CD14-positive monocyte (primary cell): ENCODE results near the gene API5. TPM values are rescaled to one million over a fixed set of nuclear protein-coding genes. Genes with fewer than 3 reads are reported as not detected.

Source experiments
- DNase-seq, 3 donors: peaks; one replicate each; pipeline ENCODE4 v3.0.0-alpha.2; 2011 to 2022
- H2AFZ ChIP-seq: 2 replicates; pipeline ENCODE4 v1.6.0; 2012; ENCODE audit warnings: mild to moderate bottlenecking, low read depth, low read length, inconsistent platforms; ENCODE audit not compliant: insufficient read depth, poor library complexity, severe bottlenecking
- H3K27ac ChIP-seq, 2 donors: 1 replicate in 1 of 2; 2 replicates in 1 of 2; pipeline ENCODE4 v1.5.1; 2012 to 2013; ENCODE audit warnings: low read length in 2 of 2, control low read depth in 1 of 2, inconsistent platforms in 1 of 2, low read depth in 1 of 2, mild to moderate bottlenecking in 1 of 2
- H3K27me3 ChIP-seq, 2 donors: one replicate each; pipeline versions ENCODE4 v1.6.0 to v1.6.1; 2011 to 2013; ENCODE audit warnings: low read length in 2 of 2; ENCODE audit not compliant: control insufficient read depth in 2 of 2, insufficient read depth in 2 of 2
- H3K36me3 ChIP-seq, 2 donors: replicated peaks in 1 of 2; 1 replicate in 1 of 2; 2 replicates in 1 of 2; pipeline versions ENCODE4 v1.5.1 to v1.6.1; 2012 to 2013; ENCODE audit warnings: low read length in 2 of 2, control low read depth in 1 of 2, inconsistent platforms in 1 of 2, mild to moderate bottlenecking in 1 of 2; ENCODE audit not compliant: insufficient read depth in 2 of 2, control insufficient read depth in 1 of 2
- H3K4me1 ChIP-seq, 2 donors: 1 replicate in 1 of 2; 2 replicates in 1 of 2; pipeline versions ENCODE4 v1.5.1 to v1.6.1; 2012 to 2013; ENCODE audit warnings: low read length in 2 of 2, control low read depth in 1 of 2, inconsistent platforms in 1 of 2, mild to moderate bottlenecking in 1 of 2, moderate library complexity in 1 of 2; ENCODE audit not compliant: insufficient read depth in 2 of 2, control insufficient read depth in 1 of 2
- H3K4me2 ChIP-seq: replicated peaks from 2 replicates; pipeline ENCODE3; 2012; ENCODE audit warnings: low read length, moderate library complexity, mild to moderate bottlenecking; ENCODE audit not compliant: poor library complexity, severe bottlenecking; ENCODE audit errors: extremely low read depth
- H3K4me3 ChIP-seq, 3 experiments: fragments of 200-600 bp in 1 of 3; sonication (generic) in 1 of 3; replicated peaks in 1 of 3; 1 replicate in 2 of 3; 2 replicates in 1 of 3; pipeline ENCODE4 v1.5.1; 2011 to 2013; ENCODE audit warnings: low read length in 3 of 3, mild to moderate bottlenecking in 3 of 3, control low read depth in 2 of 3, low read depth in 2 of 3, inconsistent platforms in 1 of 3, moderate library complexity in 1 of 3
- H3K79me2 ChIP-seq: 2 replicates; pipeline ENCODE4 v1.6.0; 2012; ENCODE audit warnings: mild to moderate bottlenecking, control low read depth, inconsistent platforms, low read length, moderate library complexity; ENCODE audit not compliant: insufficient read depth
- H3K9ac ChIP-seq: 2 replicates; pipeline ENCODE4 v1.6.0; 2017; ENCODE audit warnings: low read length, mild to moderate bottlenecking; ENCODE audit not compliant: insufficient read depth, poor library complexity, severe bottlenecking
- H3K9me3 ChIP-seq, 2 donors: replicated peaks in 1 of 2; 1 replicate in 1 of 2; 2 replicates in 1 of 2; pipeline versions ENCODE4 v1.5.1 to v1.6.1; 2012 to 2013; ENCODE audit warnings: low read length in 2 of 2, control low read depth in 1 of 2; ENCODE audit not compliant: control insufficient read depth in 1 of 2, insufficient read depth in 1 of 2
- H4K20me1 ChIP-seq: 2 replicates; pipeline ENCODE4 v1.6.0; 2012; ENCODE audit warnings: mild to moderate bottlenecking, low read length, control low read depth, moderate library complexity; ENCODE audit not compliant: insufficient read depth
- H3K27ac Mint-ChIP-seq, 7 donors: one replicate each; pipeline ENCODE4 v1.8.0; 2020; ENCODE audit warnings: mild to moderate bottlenecking in 7 of 7, mixed read lengths in 7 of 7, moderate library complexity in 6 of 7, inconsistent platforms in 2 of 7
- H3K27me3 Mint-ChIP-seq, 3 donors: one replicate each; pipeline ENCODE4 v1.8.0; 2021 to 2022; ENCODE audit warnings: low read depth in 3 of 3, mild to moderate bottlenecking in 3 of 3, mixed read lengths in 3 of 3, moderate library complexity in 3 of 3, inconsistent platforms in 1 of 3
- H3K36me3 Mint-ChIP-seq, 2 donors: one replicate each; pipeline ENCODE4 v1.8.0; 2020; ENCODE audit warnings: mixed read lengths in 2 of 2, inconsistent platforms in 1 of 2, mild to moderate bottlenecking in 1 of 2
- H3K4me1 Mint-ChIP-seq: one replicate; pipeline ENCODE4 v1.8.0; 2020; ENCODE audit warnings: mild to moderate bottlenecking, mixed read lengths
- H3K4me3 Mint-ChIP-seq, 2 donors: one replicate each; pipeline ENCODE4 v1.8.0; 2020; ENCODE audit warnings: mild to moderate bottlenecking in 2 of 2, mixed read lengths in 2 of 2, moderate library complexity in 1 of 2
- H3K9me3 Mint-ChIP-seq, 7 donors: one replicate each; pipeline ENCODE4 v1.8.0; 2020 to 2022; ENCODE audit warnings: mixed read lengths in 7 of 7, mild to moderate bottlenecking in 6 of 7, moderate library complexity in 6 of 7, inconsistent platforms in 2 of 7
- WGBS: methylation state at CpG from one replicate; pipeline ENCODE4 v1.1.5; 2013; ENCODE audit warnings: missing lambda C conversion rate; ENCODE audit not compliant: insufficient coverage; 5-methylcytosine and 5-hydroxymethylcytosine counted together
- intact Hi-C, 2 donors: fragments of 100-400 bp; cut with micrococcal nuclease; formaldehyde crosslinking; loops; one replicate each; pipeline versions ENCODE4 v1.15.0 to v1.15.1; 2023
- polyA plus RNA-seq, 3 donors: library from polyadenylated mRNA; depleted of rRNA in 1 of 3; unstranded in 2 of 3; stranded (reverse) in 1 of 3; fragments of 300-500 nt in 2 of 3; fragments of >200 nt in 1 of 3; fragmentation: Illumina TruSeq in 2 of 3; gene quantifications; 1 replicate in 2 of 3; 2 replicates in 1 of 3; pipeline ENCODE4 v1.2.3, GENCODE V29; 2012 to 2021
- TF ChIP-seq, protein P1 (sequence below): fragments of 200-600 bp; IDR thresholded peaks from one replicate; pipeline ENCODE4 v1.8.0; 2022; ENCODE audit warnings: antibody characterized with exemption, mild to moderate bottlenecking

The API5 gene
- polyA plus RNA-seq, 3 donors: 17.1 to 84.0 (median 65.9) TPM

DNA sequence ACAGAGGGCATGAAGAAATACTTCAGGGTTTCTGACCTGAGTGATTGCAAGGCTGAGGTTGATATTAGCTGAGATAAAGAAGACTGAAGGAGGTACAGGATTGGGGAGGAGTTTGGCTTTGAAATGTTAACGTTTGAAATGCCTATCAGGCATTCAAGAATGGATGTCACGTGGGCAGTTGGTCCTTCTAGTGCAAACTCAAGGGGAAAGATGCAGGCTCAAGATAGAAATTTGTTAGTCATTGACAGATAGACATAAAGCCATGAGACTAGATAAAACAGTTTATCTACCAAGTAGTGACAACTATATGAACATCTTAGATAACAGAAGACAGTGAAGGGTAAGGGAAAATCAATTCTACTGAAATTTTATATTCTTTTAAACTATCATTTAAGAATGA lies 70.0 kb downstream of the API5 start:
- no peak overlapping the region for H3K9ac ChIP-seq
- H3K4me3 Mint-ChIP-seq: no peak overlapping the region
- WGBS: 86% methylated on average over 1 of the region's 2 CpGs
- H3K27me3 ChIP-seq: no peaks in the 10 kb centered on the region
- intact Hi-C loops: no loop called here
- H3K9me3 Mint-ChIP-seq: no peaks in the 10 kb centered on the region
- H2AFZ ChIP-seq: no peak overlapping the region
- H3K79me2 ChIP-seq: peaks cover 14% of the 10 kb centered on the region
- H3K4me1 ChIP-seq: no peaks in the 10 kb centered on the region
- no peak overlapping the region for H3K27ac ChIP-seq
- peaks cover 40 to 49% of the 10 kb centered on the region in 2 donors for H3K36me3 Mint-ChIP-seq
- H3K4me3 ChIP-seq: no peak overlapping the region
- TF ChIP-seq, protein P1, sequence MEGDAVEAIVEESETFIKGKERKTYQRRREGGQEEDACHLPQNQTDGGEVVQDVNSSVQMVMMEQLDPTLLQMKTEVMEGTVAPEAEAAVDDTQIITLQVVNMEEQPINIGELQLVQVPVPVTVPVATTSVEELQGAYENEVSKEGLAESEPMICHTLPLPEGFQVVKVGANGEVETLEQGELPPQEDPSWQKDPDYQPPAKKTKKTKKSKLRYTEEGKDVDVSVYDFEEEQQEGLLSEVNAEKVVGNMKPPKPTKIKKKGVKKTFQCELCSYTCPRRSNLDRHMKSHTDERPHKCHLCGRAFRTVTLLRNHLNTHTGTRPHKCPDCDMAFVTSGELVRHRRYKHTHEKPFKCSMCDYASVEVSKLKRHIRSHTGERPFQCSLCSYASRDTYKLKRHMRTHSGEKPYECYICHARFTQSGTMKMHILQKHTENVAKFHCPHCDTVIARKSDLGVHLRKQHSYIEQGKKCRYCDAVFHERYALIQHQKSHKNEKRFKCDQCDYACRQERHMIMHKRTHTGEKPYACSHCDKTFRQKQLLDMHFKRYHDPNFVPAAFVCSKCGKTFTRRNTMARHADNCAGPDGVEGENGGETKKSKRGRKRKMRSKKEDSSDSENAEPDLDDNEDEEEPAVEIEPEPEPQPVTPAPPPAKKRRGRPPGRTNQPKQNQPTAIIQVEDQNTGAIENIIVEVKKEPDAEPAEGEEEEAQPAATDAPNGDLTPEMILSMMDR: no peak
- H3K4me2 ChIP-seq: no peak overlapping the region
- H3K9me3 ChIP-seq: no peaks in the 10 kb centered on the region
- no peaks in the 10 kb centered on the region for H3K4me1 Mint-ChIP-seq
- H3K36me3 ChIP-seq: peaks cover 32 to 82% of the 10 kb centered on the region in 2 donors
- peak overlapping the region in 1 of 7 donors; percentile 20 for H3K27ac Mint-ChIP-seq
- DNase-seq: no peak
- H4K20me1 ChIP-seq: peaks cover 28% of the 10 kb centered on the region
- peaks cover 0 to 2% (median 0%) of the 10 kb centered on the region in 3 donors for H3K27me3 Mint-ChIP-seq

DNA sequence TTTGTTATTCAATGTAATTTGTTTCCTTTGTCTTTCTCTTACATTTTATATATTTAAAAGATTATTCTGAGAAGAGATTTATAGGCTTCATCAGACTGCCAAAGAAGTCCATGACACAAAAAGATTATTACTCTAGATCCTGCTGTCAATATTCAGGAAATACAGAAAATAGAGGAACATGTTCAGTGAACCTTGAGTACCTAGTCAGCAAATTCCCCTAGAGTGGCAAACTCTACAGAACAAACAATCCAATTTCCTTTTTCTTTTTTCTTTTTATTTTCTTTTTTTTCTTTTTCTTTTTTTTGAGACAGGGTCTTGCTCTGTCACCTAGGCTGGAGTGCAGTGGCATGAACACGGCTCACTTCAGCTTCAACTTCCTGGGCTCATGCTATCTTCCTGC lies 70.8 kb downstream of the API5 start:
- 67% methylated on average over 1 of the region's 1 CpG for WGBS
- H4K20me1 ChIP-seq: peaks cover 29% of the 10 kb centered on the region
- no peaks in the 10 kb centered on the region for H3K9me3 ChIP-seq
- peaks cover 40 to 50% of the 10 kb centered on the region in 2 donors for H3K36me3 Mint-ChIP-seq
- no peak overlapping the region for H3K4me3 Mint-ChIP-seq
- no peaks in the 10 kb centered on the region for H3K4me1 Mint-ChIP-seq
- no peak overlapping the region for H3K4me3 ChIP-seq
- no peak for DNase-seq
- H3K36me3 ChIP-seq: peaks cover 33 to 88% of the 10 kb centered on the region in 2 donors
- no peaks in the 10 kb centered on the region for H3K9me3 Mint-ChIP-seq
- H2AFZ ChIP-seq: no peak overlapping the region
- H3K27ac Mint-ChIP-seq: peak overlapping the region in 1 of 7 donors; percentile 35
- no peak overlapping the region for H3K9ac ChIP-seq
- H3K27me3 ChIP-seq: no peaks in the 10 kb centered on the region
- no peak overlapping the region for H3K4me2 ChIP-seq
- intact Hi-C loops: no loop called here
- peaks cover 0 to 2% (median 0%) of the 10 kb centered on the region in 3 donors for H3K27me3 Mint-ChIP-seq
- TF ChIP-seq, protein P1: no peak
- H3K79me2 ChIP-seq: peaks cover 8% of the 10 kb centered on the region
- no peak overlapping the region for H3K27ac ChIP-seq
- H3K4me1 ChIP-seq: no peaks in the 10 kb centered on the region
